ENCODE data around the gene VILL. TPM values are rescaled to one million over a fixed set of nuclear protein-coding genes. Genes with fewer than 3 reads are reported as not detected.

VILL gene
- total and polyA plus RNA-seq, 2 of the 8 experiments (the other 6 are each of a cell fraction or from before 2014, with no cell fraction given), result 4.1 to 4.2 TPM

DNA sequence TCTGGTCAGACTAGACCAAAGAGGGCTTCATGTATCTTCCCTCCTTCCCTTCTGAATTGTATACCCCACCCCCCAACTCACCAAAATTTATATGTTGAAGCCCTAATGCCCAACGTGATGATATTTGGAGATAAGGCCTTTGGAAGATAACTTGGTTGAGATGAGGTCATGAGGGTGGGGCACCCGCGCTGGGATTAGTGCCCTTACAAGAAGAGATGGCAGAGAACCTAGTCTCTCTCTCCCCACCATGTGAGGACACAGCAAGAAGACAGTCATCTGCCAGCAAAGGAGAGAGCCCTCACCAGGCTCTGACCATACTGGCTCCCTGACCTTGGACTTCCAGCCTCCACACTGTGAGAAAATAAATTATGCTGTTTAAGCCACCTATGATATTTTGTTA lies 25.4 kb downstream of the VILL start:
- H2BK120ac ChIP-seq (replicated peaks; ENCODE audit: low read depth, low read length), result no peak overlapping the region
- no peak overlapping the region for H3K4ac ChIP-seq (replicated peaks; ENCODE audit: insufficient read length, low read depth, low read length)
- H3K23me2 ChIP-seq (ENCODE audit: low read depth, low read length), result no peaks in the 10 kb centered on the region
- H3K14ac ChIP-seq (ENCODE audit: insufficient read length), result no peak overlapping the region
- no peaks in the 10 kb centered on the region for H3K9me3 ChIP-seq (ENCODE audit: insufficient read depth in 2 of 2, low read depth in 1 of 2, low read length in 1 of 2)
- H3K4me2 ChIP-seq (ENCODE audit: insufficient read depth in 1 of 2, low read depth in 2 of 2, low read length in 2 of 2), result no peak overlapping the region
- no peak overlapping the region for H2BK5ac ChIP-seq (ENCODE audit: low read depth, low read length)
- peaks cover 0 to 2% of the 10 kb centered on the region in 2 experiments for H4K20me1 ChIP-seq (replicated peaks in 1 of 2; ENCODE audit: control insufficient read depth in 1 of 2, insufficient read depth in 2 of 2, low read length in 2 of 2)
- no peak overlapping the region for H3K4me3 ChIP-seq (ENCODE audit: extremely low read depth in 1 of 4, insufficient read depth in 2 of 4, low read depth in 3 of 4, low read length in 4 of 4)
- POLR2A ChIA-PET (ENCODE audit: partially characterized antibody), result interaction anchor here (0.9 kb wide), 1 partner anchor 10 kb away, joined by 4 read pairs; no protein-coding TSS in a partner anchor
- CTCF ChIA-PET (ENCODE audit: partially characterized antibody), result interaction anchor here (0.5 to 9.6 kb wide), 4 partner anchors 9 to 709 kb away, joined by 3 to 74 read pairs (median 6); no protein-coding TSS in a partner anchor
- H3K27me3 ChIP-seq (replicated peaks in 1 of 4; ENCODE audit: control insufficient read depth in 3 of 4, extremely low read depth in 1 of 4, insufficient read depth in 3 of 4, low read length in 3 of 4), result no peaks in the 10 kb centered on the region
- no peak overlapping the region for H3K9ac ChIP-seq (replicated peaks in 1 of 4; ENCODE audit: extremely low read depth in 1 of 4, low read depth in 3 of 4, low read length in 3 of 4)
- H2AK5ac ChIP-seq (ENCODE audit: low read depth, low read length), result no peak overlapping the region
- no peaks in the 10 kb centered on the region for H3K79me2 ChIP-seq (ENCODE audit: control insufficient read depth in 1 of 2, insufficient read depth in 2 of 2, low read length in 2 of 2)
- FAIRE-seq (no peak), DNase-seq (ENCODE audit: low read depth in 1 of 2, low spot score in 2 of 2) (no peak)
- H2AFZ ChIP-seq (ENCODE audit: low read length), result no peak overlapping the region
- no peaks in the 10 kb centered on the region for H3K4me1 ChIP-seq (replicated peaks in 1 of 4; ENCODE audit: control insufficient read depth in 3 of 4, insufficient read depth in 4 of 4, low read length in 3 of 4)
- no peak overlapping the region for H2BK12ac ChIP-seq (ENCODE audit: low read depth, low read length)
- 92% methylated on average over 3 of the region's 3 CpGs; no CpG with 5 or more reads in 1 of the 2 experiments for WGBS, 2 experiments (ENCODE audit: extremely low coverage in 1 of 2, insufficient coverage in 1 of 2, insufficient read length in 1 of 2, insufficient replicate concordance in 2 of 2, low coverage in 1 of 2, low lambda C conversion rate in 2 of 2, missing lambda C conversion rate in 1 of 2)
- no peak overlapping the region for H4K5ac ChIP-seq (ENCODE audit: insufficient read length, low read depth, low read length)
- TF ChIP-seq RBBP5 (IDR thresholded peaks at IDR 0.05; ENCODE audit: borderline replicate concordance, low read depth, low read length), result no peak
- H2BK20ac ChIP-seq (ENCODE audit: low read length), result no peak overlapping the region
- no peak overlapping the region for H3K23ac ChIP-seq (ENCODE audit: insufficient read length)
- no peak overlapping the region for H3K18ac ChIP-seq (ENCODE audit: extremely low read depth, low read length)
- no peak overlapping the region for H4K8ac ChIP-seq (ENCODE audit: extremely low read depth, insufficient read depth, low read length)
- no peak overlapping the region for H3K56ac ChIP-seq (replicated peaks; ENCODE audit: insufficient read length, low read depth, low read length)
- no peaks in the 10 kb centered on the region; the same call in 1 of the 2 replicates for H3K79me1 ChIP-seq (ENCODE audit: low read depth, low read length)
- H2BK15ac ChIP-seq (ENCODE audit: low read length), result no peak overlapping the region
- no peak overlapping the region for H3K27ac ChIP-seq (ENCODE audit: low read depth, low read length)
- no peak overlapping the region for H4K91ac ChIP-seq (replicated peaks; ENCODE audit: insufficient read length, low read length)
- H3K36me3 ChIP-seq (ENCODE audit: control insufficient read depth in 2 of 4, insufficient read depth in 4 of 4, low read length in 3 of 4), result peaks cover 0 to 7% (median 2%) of the 10 kb centered on the region in 4 experiments; a peak in 2 of 8 replicates
